ENCODE results near the gene UNC93A. TPM values are rescaled to one million over a fixed set of nuclear protein-coding genes. Genes with fewer than 3 reads are reported as not detected.

UNC93A gene
- total RNA-seq, 1 experiment from 2014 or later, result not detected

GRCh38 chr6:167345960-167346359 is 54.8 kb downstream of the UNC93A start:
- TF ChIP-seq, protein P1, sequence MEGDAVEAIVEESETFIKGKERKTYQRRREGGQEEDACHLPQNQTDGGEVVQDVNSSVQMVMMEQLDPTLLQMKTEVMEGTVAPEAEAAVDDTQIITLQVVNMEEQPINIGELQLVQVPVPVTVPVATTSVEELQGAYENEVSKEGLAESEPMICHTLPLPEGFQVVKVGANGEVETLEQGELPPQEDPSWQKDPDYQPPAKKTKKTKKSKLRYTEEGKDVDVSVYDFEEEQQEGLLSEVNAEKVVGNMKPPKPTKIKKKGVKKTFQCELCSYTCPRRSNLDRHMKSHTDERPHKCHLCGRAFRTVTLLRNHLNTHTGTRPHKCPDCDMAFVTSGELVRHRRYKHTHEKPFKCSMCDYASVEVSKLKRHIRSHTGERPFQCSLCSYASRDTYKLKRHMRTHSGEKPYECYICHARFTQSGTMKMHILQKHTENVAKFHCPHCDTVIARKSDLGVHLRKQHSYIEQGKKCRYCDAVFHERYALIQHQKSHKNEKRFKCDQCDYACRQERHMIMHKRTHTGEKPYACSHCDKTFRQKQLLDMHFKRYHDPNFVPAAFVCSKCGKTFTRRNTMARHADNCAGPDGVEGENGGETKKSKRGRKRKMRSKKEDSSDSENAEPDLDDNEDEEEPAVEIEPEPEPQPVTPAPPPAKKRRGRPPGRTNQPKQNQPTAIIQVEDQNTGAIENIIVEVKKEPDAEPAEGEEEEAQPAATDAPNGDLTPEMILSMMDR (IDR thresholded peaks at IDR 0.05; ENCODE audit: unreplicated experiment), result no peak
- peaks cover 65% of the 10 kb centered on the region for H3K27me3 Mint-ChIP-seq (ENCODE audit: unreplicated experiment)
- no peak for DNase-seq
- H3K4me1 Mint-ChIP-seq (ENCODE audit: low read depth, unreplicated experiment), result peaks cover 12% of the 10 kb centered on the region
- H3K4me3 Mint-ChIP-seq (ENCODE audit: low read depth, unreplicated experiment), result no peak overlapping the region
- peaks cover 5% of the 10 kb centered on the region for H3K36me3 Mint-ChIP-seq (ENCODE audit: insufficient read depth, unreplicated experiment)
- no TSS peak for BruUV-seq (replicated peaks)
- CTCF ChIA-PET, result interaction anchor here (0.6 kb wide), 1 partner anchor 1462 kb away, joined by 3 read pairs; no protein-coding TSS in a partner anchor
- no peak overlapping the region for H3K27ac Mint-ChIP-seq (ENCODE audit: unreplicated experiment)
- intact Hi-C loops (cut with micrococcal nuclease; ENCODE audit: unreplicated experiment), result no loop called here
- H3K9me3 Mint-ChIP-seq (ENCODE audit: low read depth, unreplicated experiment), result no peaks in the 10 kb centered on the region

GRCh38 chr6:167347226-167347625 is 56.1 kb downstream of the UNC93A start:
- BruUV-seq (replicated peaks), result no TSS peak
- peaks cover 13% of the 10 kb centered on the region for H3K4me1 Mint-ChIP-seq (ENCODE audit: low read depth, unreplicated experiment)
- H3K9me3 Mint-ChIP-seq (ENCODE audit: low read depth, unreplicated experiment), result no peaks in the 10 kb centered on the region
- CTCF ChIA-PET, result no interaction called here
- DNase-seq, result no peak
- no peak overlapping the region for H3K27ac Mint-ChIP-seq (ENCODE audit: unreplicated experiment)
- intact Hi-C loops (cut with micrococcal nuclease; ENCODE audit: unreplicated experiment), result no loop called here
- H3K27me3 Mint-ChIP-seq (ENCODE audit: unreplicated experiment), result peaks cover 67% of the 10 kb centered on the region
- H3K36me3 Mint-ChIP-seq (ENCODE audit: insufficient read depth, unreplicated experiment), result peaks cover 5% of the 10 kb centered on the region
- no peak overlapping the region for H3K4me3 Mint-ChIP-seq (ENCODE audit: low read depth, unreplicated experiment)
- TF ChIP-seq, protein P1 (IDR thresholded peaks at IDR 0.05; ENCODE audit: unreplicated experiment), result no peak

GRCh38 chr6:167349631-167350274 is 58.6 kb downstream of the UNC93A start:
- H3K4me1 Mint-ChIP-seq (ENCODE audit: low read depth, unreplicated experiment), result peaks cover 13% of the 10 kb centered on the region
- no peak overlapping the region for H3K27ac Mint-ChIP-seq (ENCODE audit: unreplicated experiment)
- intact Hi-C loops (cut with micrococcal nuclease; ENCODE audit: unreplicated experiment), result loop anchor here (5.0 kb wide), 2 partner anchors 57 to 127 kb away; partner anchors contain the start of gene UNC93A
- no peak for DNase-seq
- H3K4me3 Mint-ChIP-seq (ENCODE audit: low read depth, unreplicated experiment), result peak overlapping the region; percentile 74
- TF ChIP-seq, protein P1 (IDR thresholded peaks at IDR 0.05; ENCODE audit: unreplicated experiment), result no peak
- peaks cover 56% of the 10 kb centered on the region for H3K27me3 Mint-ChIP-seq (ENCODE audit: unreplicated experiment)
- CTCF ChIA-PET, result no interaction called here
- H3K36me3 Mint-ChIP-seq (ENCODE audit: insufficient read depth, unreplicated experiment), result peaks cover 5% of the 10 kb centered on the region
- BruUV-seq (replicated peaks), result no TSS peak
- H3K9me3 Mint-ChIP-seq (ENCODE audit: low read depth, unreplicated experiment), result no peaks in the 10 kb centered on the region

DNA sequence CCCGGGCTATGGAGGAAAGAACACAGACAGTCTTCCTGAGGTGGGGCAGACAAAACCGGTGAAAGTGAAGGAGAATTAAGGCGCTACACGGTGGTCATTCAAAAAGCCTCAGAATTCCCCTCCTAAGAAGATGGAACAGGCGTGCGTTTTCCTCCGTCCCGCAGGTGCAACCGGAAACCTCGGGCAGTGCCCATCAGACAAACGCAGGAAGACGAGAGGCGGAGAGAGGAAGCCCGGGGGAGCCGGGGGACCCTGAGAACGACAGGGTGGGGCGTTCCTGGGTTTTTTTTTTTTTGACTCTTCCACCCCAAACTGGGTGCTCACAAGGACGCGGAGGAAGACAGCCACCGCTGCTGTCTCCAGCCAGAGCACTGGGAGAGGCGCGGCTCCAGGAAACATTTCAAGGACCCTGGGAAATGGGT is 59.2 kb downstream of the UNC93A start:
- CTCF ChIA-PET, result no interaction called here
- H3K4me1 Mint-ChIP-seq (ENCODE audit: low read depth, unreplicated experiment), result peaks cover 13% of the 10 kb centered on the region

More for the DNA sequence above, 59.2 kb downstream of the UNC93A start:
- Mint-ChIP-seq H3K27ac (ENCODE audit: unreplicated experiment) (no peak overlapping the region), H3K27me3 (ENCODE audit: unreplicated experiment) (peaks cover 54% of the 10 kb centered on the region), H3K36me3 (ENCODE audit: insufficient read depth, unreplicated experiment) (peaks cover 5% of the 10 kb centered on the region), H3K4me3 (ENCODE audit: low read depth, unreplicated experiment) (peak overlapping the region; percentile 74), H3K9me3 (ENCODE audit: low read depth, unreplicated experiment) (no peaks in the 10 kb centered on the region)
- intact Hi-C loops (cut with micrococcal nuclease; ENCODE audit: unreplicated experiment), result loop anchor here (5.0 kb wide), 2 partner anchors 58 to 128 kb away; partner anchors contain the start of gene UNC93A
- TF ChIP-seq, protein P1 (IDR thresholded peaks at IDR 0.05; ENCODE audit: unreplicated experiment), result no peak
- DNase-seq, result no peak
- no TSS peak for BruUV-seq (replicated peaks)

Data from Calu3 (cell line).